Activated CD4-positive, CD25-positive, alpha-beta regulatory T cell treated with anti-CD3 and anti-CD28 coated beads, Interleukin-2, amount 50 U/mL, for 72 hours (primary cell): ENCODE results near the gene RADIL.

Experiments used
- DNase-seq: peaks from one replicate; pipeline ENCODE4 v3.0.0; 2021

The RADIL gene

DNA sequence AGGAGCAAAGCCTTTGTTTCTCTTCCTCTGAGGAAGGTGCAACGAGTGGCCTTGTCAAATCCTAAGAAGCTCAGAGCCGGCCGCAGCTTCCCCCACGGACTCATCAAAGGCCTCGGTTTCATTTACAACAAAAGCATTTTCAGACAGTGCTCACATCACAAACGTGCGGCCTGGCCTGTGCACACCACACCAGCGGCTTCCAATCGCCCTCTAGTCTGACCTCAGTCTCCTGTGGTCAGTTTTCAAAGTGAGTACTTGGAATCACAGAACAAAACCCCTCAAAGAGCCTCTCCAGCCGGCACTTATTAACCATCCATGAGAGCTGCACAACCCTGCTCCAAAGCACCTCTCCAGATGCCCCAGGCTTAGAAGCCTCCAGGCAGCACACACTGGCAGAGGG is 3.3 kb downstream of the RADIL start:
- DNase-seq, result no peak

DNA sequence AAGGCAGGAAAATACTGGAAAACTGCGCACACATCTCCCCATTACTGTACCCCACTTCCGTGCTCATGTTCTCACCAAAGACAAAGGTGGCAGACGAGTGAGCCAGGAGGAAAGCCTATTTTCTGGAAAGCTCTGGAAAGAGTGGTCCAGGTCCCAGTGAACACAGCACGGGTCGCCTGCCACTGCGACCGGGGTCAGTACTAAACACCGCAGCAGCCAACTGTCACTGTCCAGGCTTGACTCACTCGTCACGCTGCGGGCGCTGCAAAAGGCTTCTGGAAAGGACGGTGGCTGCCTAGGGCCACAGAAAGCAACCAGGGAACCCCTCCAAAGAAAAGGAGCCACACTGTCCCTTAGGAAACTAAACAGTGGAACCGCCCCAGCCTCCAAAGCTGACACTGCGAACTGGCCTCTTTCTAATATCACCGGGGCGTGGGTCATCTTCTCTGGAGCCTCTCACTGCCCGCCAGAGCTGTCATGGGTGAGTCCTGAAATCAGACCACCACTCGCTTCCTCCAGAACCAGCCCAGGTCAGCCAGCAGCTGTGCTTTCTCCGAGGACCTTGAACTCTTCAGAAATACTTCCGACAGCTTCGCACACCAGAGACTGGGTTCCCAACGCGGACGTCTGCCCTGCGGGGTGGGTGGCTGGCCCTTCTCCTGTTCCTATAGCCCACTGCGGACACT is 4.0 kb downstream of the RADIL start:
- DNase-seq, result no peak

- no peak for DNase-seq
These were observed 4.9 kb downstream of the RADIL start for GRCh38 chr7:4878336-4879335.

DNA sequence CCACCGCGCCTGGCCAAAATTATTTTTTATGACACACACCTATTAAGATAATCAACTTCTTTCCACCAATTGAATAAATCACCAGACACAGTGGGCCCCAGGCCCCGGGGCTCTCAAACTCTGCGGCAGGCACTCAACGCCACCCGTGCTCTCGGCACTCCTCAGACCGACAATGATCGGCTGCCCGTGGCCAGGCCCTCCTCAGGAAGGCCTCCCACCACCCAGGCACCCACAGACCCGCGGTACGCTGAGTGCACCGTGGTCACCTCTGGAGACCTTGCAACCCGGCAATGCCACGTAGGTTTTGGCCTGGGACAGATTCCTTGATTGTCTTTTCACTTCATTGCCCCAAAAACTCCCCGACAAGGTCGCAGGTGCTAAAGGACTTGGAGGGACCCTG is 6.9 kb downstream of the RADIL start:
- DNase-seq, result no peak

DNA sequence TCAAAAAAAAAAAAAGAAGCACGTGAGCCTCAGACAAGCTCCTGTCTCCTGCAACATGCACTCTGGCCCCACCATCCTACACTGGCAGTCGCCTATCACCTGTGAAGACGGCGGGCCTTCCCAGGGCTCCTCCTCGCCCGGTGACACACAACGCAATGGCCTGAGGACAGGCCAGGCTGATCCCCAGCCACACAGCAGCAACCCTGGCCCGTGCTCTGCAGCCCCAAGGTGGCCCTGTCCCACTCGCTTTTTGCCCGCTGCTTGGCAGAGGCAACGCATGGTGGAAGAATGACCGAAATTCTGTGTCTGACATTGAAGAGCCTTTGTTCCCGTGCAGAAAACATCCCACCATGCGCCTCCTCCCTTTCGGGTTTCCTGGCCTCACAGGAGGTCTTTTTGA is 8.1 kb downstream of the RADIL start:
- DNase-seq, result no peak

GRCh38 chr7:4873071-4873944 is 10.2 kb downstream of the RADIL start:
- DNase-seq, result no peak

DNA sequence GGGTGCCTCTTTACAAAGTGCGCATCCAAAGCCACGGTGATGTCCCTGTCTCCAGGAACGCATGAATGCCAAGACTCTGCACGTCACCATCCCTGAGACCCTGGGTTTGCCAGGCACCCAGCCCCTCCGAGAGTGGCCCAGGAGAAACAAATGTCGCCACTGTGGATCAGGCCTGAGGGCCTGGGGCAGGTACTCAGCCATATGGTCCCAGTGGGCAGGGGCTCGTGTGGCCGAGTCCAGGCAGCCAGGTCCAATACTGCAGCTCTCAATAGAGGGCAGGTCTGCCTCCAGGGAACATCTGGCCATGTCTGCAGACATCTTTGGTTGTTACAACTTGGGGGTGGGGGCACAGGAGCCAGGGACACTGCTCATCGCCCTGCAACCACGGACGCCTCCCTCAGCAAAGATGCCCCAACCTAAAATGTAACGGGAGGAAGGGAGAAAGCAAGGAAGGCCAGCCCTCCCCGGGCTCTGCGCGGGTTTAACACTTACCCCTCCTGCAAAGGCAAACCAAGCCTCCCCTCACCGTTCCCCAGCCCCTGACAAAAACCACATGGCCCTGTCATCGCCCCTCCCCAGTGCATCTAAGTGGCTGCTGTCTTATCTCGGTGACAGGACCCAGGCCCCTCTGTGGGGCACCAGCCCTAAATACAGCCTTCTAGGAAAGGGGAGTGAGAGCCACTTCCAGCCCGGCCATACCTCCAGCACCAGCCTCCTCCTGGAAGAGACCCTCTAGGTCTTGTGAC is 11.4 kb downstream of the RADIL start:
- no peak for DNase-seq

- no peak for DNase-seq
These were observed 12.3 kb downstream of the RADIL start for GRCh38 chr7:4871056-4871680.

DNA sequence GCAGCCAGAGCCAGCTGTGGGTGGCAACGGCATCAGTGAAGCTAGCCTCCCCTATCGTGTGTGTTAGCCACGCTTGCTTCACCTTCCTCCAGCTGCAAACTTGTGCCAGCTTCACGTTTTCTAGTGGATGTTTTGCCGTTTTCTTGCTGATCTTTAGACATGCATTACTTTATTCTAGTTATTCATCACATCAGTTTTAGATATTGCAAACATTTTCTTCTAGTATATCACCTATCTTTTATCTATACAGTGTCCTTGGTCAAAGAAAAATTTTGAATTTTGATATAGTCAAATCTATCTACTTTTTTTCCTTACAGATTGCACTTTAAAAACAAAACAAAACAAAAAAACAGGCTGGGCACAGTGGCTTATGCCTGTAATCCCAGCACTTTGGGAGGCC is 15.0 kb downstream of the RADIL start:
- no peak for DNase-seq

DNA sequence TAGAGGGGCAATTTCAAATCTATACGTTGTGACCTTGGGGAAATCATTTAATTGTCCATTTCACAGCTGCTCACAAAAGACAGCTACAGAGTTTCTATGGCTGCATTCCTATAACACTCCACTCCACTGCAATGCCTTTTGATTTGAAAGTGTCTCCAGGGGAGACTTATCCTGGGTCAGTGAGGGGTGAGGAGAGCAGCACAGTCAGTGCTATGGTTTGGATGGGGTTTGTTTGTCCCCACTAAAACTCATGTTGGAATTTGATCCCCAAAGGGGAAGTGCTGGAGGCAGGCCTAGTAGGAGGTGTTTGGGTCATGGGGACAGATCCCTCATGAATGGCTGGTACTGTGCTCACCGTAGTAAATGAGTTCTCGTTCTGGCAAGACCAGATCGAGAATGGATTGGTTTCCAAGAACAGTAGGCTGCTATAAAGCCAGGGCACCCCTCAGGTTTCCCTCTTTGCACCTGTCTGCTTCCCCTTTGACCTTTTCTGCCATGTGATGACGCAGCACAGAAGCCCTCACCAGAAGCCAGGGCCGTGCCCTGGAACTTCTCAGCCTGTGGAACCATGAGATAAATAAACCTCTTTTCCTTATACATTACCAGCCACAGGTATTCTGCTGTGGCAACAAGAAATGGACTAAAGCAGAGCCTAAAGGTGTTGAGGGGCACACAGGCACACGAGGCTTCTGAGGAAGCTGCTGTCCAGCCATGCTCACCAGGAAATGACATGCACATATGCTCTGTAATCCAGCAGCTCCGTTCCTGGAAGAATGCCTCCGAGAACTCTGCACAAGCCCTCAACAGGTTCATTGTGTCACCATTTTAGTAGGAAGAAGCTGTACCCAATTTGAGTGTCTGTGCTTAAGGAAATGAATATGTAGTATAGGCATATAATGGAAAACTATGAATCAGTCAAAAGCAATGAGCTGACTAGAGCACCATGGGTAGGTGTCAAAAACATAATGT is 16.7 kb downstream of the RADIL start:
- no peak for DNase-seq

- no peak for DNase-seq
These were observed 21.4 kb downstream of the RADIL start for GRCh38 chr7:4862156-4862555.

DNA sequence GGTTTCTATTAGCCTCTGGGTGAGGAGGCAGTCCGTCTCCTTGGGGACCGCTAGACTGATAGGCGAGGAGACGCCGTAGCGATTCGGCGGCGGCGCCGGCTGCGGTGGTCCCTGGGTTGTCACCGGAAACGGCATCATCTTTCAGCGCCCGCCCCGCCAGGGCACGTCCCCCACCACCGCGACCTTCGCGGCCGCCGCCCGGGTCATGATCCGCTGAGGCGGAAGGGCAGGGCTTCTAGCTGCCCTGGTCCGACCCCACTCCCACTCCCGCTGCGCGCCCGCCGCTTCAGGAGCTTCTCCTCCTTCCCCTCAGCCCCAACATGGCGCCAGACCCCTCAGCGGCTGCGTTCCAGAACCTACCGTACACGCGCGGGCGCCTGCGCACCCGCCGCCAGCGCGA is 21.8 kb downstream of the RADIL start, which contains the start of gene PAPOLB:
TSS of gene PAPOLB (minus strand) at position 358 of the 400 bp plus-strand sequence. CDS start at position 138, 220 bp downstream.
- DNase-seq, result no peak

DNA sequence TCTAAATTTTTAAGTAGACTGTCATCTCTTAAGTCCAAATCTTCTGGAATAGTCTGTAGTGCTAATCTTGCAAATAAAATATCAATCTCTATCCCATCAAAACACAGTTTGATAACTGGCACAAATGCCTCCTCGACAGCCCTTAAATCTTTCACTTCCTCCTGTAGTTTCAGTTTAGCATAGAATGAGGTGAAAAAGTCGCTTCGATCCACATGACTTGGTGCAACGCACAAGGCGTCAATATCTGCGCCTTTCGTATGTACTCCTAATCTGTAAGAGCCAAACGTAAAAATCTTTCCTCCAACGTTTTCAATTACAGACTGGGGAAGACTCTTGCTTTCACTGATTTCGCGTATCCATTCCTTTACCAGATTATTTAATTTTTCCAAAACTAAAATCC is 22.3 kb downstream of the RADIL start:
- DNase-seq, result no peak

DNA sequence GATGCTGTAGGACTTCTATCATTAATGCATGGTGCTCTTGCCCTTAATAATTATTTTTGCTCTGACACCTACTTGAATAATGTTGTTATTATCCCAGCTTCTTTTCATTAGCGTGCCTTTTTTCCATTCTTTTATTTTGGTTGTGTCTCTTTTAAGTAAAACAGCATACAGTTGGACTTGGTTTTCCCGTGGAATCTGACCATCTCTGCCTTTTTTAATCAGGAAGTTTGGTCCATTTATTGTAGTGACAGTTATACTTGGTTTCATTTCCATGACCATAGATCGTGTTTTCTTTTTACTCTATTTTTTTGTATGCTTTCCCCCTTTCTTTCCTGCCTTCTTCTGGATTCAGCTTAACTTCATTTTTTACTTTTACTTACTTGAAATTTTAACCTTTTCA is 26.3 kb downstream of the RADIL start:
- no peak for DNase-seq

GRCh38 chr7:4856336-4857057 is 27.0 kb downstream of the RADIL start:
- no peak for DNase-seq

GRCh38 chr7:4854916-4855315 is 28.6 kb downstream of the RADIL start:
- no peak for DNase-seq

GRCh38 chr7:4851459-4852422 is 31.8 kb downstream of the RADIL start:
- no peak for DNase-seq

DNA sequence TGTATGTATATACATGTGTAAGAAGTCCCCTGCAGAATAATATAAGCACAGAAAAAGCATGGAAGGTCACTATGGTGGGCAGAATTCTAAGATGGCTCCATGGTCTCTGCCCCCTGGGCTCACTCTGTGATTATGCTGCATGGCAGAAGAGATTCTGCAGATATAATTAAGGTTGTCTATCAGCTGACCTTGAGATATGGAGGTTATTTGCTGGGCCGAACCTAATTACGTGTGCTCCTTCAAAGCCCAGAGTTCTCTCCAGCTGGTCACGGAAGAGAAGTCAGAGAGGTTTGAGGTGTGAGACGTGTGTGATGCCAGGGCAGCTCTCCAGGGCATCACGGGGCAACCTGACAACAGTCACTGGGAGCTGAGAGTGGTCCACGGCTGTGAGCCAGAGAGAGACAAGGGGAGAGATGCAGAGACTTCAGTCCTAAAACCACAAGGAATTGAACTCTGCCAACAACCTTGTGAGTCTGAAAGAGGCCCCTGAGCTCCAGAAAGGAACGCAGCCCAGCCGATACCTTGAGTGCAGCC is 33.2 kb downstream of the RADIL start:
- no peak for DNase-seq
